K562 (cell line): Measurements from ENCODE around the gene TRMT10B. TPM values are rescaled to one million over a fixed set of nuclear protein-coding genes. Genes with fewer than 3 reads are reported as not detected.

ENCODE experiments used
- GATAD2B ChIP-seq: fragments of 450-650 bp; IDR thresholded peaks from 2 replicates; pipeline ENCODE4 v1.6.1; 2017; ENCODE audit warnings: mild to moderate bottlenecking, borderline replicate concordance
- HNRNPLL ChIP-seq: fragments of 200-400 bp; formaldehyde crosslinking; IDR thresholded peaks from 2 replicates; pipeline ENCODE4 v1.6.1; 2017; ENCODE audit warnings: low read length, low read depth, mild to moderate bottlenecking; ENCODE audit not compliant: poor library complexity, severe bottlenecking
- HOXB6 ChIP-seq: fragments of 250-450 bp; sonication (Bioruptor Pico); IDR thresholded peaks from 2 replicates; pipeline ENCODE4 v1.5.1; 2022; ENCODE audit warnings: mild to moderate bottlenecking, borderline replicate concordance
- KAT7 ChIP-seq: sonication (generic); formaldehyde crosslinking; IDR thresholded peaks from 2 replicates; pipeline ENCODE4 v1.8.0; 2022; ENCODE audit warnings: missing genetic modification reagents, mild to moderate bottlenecking, borderline replicate concordance
- KAT8 ChIP-seq: fragments of 450-650 bp; IDR thresholded peaks from 2 replicates; pipeline ENCODE4 v1.6.1; 2016; ENCODE audit warnings: low read depth, mild to moderate bottlenecking
- NFYB ChIP-seq: IDR thresholded peaks from 2 replicates; pipeline ENCODE4 v1.6.1; 2011; ENCODE audit warnings: mild to moderate bottlenecking, moderate library complexity; ENCODE audit not compliant: insufficient read length; ENCODE audit errors: extremely low read depth
- NR2C1 ChIP-seq, 2 experiments: fragments of 450-650 bp; IDR thresholded peaks; 2 replicates each; pipeline ENCODE4 v1.6.1; 2017; ENCODE audit warnings: mild to moderate bottlenecking in 2 of 2, antibody characterized with exemption in 1 of 2, inconsistent platforms in 1 of 2, missing compliant biosample characterization in 1 of 2, missing genetic modification characterization in 1 of 2
- RBFOX2 ChIP-seq: fragments of 200-400 bp; formaldehyde crosslinking; IDR thresholded peaks from 2 replicates; pipeline ENCODE4 v1.6.1; 2017; ENCODE audit warnings: low read depth, mild to moderate bottlenecking, low read length, moderate library complexity
- SMARCB1 ChIP-seq: IDR thresholded peaks from 2 replicates; pipeline ENCODE4 v1.6.1; 2011; ENCODE audit warnings: improper control_type of control experiment, low read depth; ENCODE audit not compliant: insufficient read length
- SNIP1 ChIP-seq: fragments of 450-650 bp; IDR thresholded peaks from 2 replicates; pipeline ENCODE4 v1.7.1; 2017; ENCODE audit warnings: low read depth, mild to moderate bottlenecking
- TAF15 ChIP-seq: fragments of 200-400 bp; formaldehyde crosslinking; IDR thresholded peaks from 2 replicates; pipeline ENCODE4 v1.6.1; 2017; ENCODE audit warnings: mild to moderate bottlenecking, low read depth, low read length, moderate library complexity
- TRIM28 ChIP-seq: fragments of 450-650 bp; IDR thresholded peaks from 2 replicates; pipeline ENCODE4 v1.6.1; 2017
- XRCC3 ChIP-seq: fragments of 450-650 bp; IDR thresholded peaks from 2 replicates; pipeline ENCODE4 v1.6.1; 2017; ENCODE audit warnings: mild to moderate bottlenecking, moderate library complexity
- ZFP1 ChIP-seq: fragments of 450-650 bp; formaldehyde crosslinking; IDR thresholded peaks from 2 replicates; pipeline ENCODE4 v1.4.0; 2020; ENCODE audit warnings: mild to moderate bottlenecking, mixed read lengths
- ZNF12 ChIP-seq: sonication (generic); formaldehyde crosslinking; IDR thresholded peaks from 2 replicates; pipeline ENCODE4 v1.4.0; 2020; ENCODE audit warnings: mild to moderate bottlenecking, missing genetic modification reagents
- polyA plus RNA-seq, 8 experiments: library from polyadenylated mRNA; depleted of rRNA in 4 of 8; stranded (reverse) in 5 of 8; unstranded in 3 of 8; fragments of >200 nt; fragmentation: Nextera tagmentation in 2 of 8; fragmentation: Illumina TruSeq in 1 of 8; extraction: Ambion mirVana in 2 of 8; extraction: Trizol in 1 of 8; gene quantifications; 2 replicates each; pipeline versions ENCODE4 v1.2.1 to v1.2.3, GENCODE V29; 2011 to 2014; ENCODE audit warnings: inconsistent platforms in 1 of 8, missing spikeins in 1 of 8
- total RNA-seq, 7 experiments: library from RNA; depleted of rRNA in 6 of 7; stranded (reverse); fragments of >200 nt in 6 of 7; fragmentation: Illumina TruSeq in 2 of 7; extraction: Trizol in 2 of 7; gene quantifications; 2 replicates each; pipeline versions ENCODE4 v1.2.1 to v1.2.3, GENCODE V29; 2011 to 2021; ENCODE audit warnings: low replicate concordance in 1 of 7
- TF ChIP-seq, protein P1 (sequence below): fragments of 250-450 bp; sonication (Bioruptor Pico); IDR thresholded peaks from 2 replicates; pipeline ENCODE4 v1.5.0; 2020; ENCODE audit warnings: mild to moderate bottlenecking
- TF ChIP-seq, protein P2 (sequence below), 2 experiments: fragments of 200-800 bp in 1 of 2; sonication (Bioruptor generic) in 1 of 2; sonication (generic) in 1 of 2; formaldehyde crosslinking in 1 of 2; IDR thresholded peaks in 1 of 2; conservative IDR thresholded peaks in 1 of 2; 2 replicates each; pipeline versions ENCODE4 v1.5.0 to v1.6.1; 2016 to 2020; ENCODE audit warnings: missing compliant biosample characterization in 1 of 2, missing genetic modification characterization in 1 of 2, missing genetic modification reagents in 1 of 2
- TF ChIP-seq, protein P3 (sequence below): sonication (generic); formaldehyde crosslinking; IDR thresholded peaks from 2 replicates; pipeline ENCODE4 v1.8.0; 2023; ENCODE audit warnings: mild to moderate bottlenecking, missing genetic modification reagents
- TF ChIP-seq, protein P4 (sequence below): fragments of 450-650 bp; conservative IDR thresholded peaks from 2 replicates; pipeline ENCODE4 v1.6.1; 2016; ENCODE audit warnings: missing genetic modification characterization, low read depth, mild to moderate bottlenecking, missing compliant biosample characterization, moderate library complexity

The TRMT10B gene
- total and polyA plus RNA-seq, 9 of the 15 experiments (the other 6 are each of a cell fraction or from before 2014, with no cell fraction given) = 2.9 to 13.4 (median 7.0) TPM

DNA sequence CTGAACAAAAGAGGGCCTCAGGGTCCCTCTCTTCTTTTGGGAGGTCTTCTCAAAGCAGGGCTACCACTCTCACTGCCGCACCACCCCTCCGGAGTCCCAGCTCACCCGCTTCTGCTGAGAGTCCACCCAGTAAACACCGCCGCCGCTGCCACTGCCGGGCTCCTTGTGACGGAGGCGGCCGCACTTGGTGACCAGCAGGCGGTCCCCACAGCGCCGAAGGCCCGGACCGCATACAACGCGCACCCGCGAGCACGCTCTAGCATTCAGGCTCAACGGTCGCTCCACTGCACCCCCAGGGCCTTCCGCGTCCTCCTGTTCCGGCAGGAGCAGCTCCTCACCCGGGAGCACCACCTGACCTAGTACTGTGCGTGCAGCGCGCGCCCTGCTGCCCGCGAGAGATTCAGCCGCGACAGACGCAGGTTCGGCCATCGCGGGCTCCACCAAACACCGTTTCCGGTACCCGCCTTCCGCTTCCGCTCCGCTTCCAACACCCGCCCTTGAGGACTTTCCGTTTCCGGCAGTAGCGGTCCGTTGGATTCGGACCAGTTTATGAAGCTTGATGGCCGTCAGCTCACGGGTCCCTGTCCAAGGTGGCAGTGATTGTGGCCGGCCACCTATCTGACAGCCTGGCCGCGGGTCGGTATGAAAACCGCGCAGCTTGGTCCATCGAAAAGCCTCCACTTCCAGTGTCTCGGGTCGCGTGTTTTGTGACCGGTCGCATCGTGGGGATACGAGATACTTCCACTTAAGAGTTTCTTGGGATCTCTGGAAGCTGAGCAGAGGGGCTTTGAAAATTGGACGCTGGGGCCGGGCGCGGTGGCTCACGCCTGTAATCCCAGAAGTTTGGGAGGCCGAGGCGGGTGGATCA, 31.2 kb downstream of the TRMT10B start, which contains the start of gene EXOSC3 (continued):
- TF ChIP-seq, protein P1, sequence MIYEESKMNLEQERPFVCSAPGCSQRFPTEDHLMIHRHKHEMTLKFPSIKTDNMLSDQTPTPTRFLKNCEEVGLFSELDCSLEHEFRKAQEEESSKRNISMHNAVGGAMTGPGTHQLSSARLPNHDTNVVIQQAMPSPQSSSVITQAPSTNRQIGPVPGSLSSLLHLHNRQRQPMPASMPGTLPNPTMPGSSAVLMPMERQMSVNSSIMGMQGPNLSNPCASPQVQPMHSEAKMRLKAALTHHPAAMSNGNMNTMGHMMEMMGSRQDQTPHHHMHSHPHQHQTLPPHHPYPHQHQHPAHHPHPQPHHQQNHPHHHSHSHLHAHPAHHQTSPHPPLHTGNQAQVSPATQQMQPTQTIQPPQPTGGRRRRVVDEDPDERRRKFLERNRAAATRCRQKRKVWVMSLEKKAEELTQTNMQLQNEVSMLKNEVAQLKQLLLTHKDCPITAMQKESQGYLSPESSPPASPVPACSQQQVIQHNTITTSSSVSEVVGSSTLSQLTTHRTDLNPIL (CRISPR knock-in tag) = no peak
- no peak for TF ChIP-seq HOXB6
- no peak for TF ChIP-seq SMARCB1
- TF ChIP-seq, protein P2, sequence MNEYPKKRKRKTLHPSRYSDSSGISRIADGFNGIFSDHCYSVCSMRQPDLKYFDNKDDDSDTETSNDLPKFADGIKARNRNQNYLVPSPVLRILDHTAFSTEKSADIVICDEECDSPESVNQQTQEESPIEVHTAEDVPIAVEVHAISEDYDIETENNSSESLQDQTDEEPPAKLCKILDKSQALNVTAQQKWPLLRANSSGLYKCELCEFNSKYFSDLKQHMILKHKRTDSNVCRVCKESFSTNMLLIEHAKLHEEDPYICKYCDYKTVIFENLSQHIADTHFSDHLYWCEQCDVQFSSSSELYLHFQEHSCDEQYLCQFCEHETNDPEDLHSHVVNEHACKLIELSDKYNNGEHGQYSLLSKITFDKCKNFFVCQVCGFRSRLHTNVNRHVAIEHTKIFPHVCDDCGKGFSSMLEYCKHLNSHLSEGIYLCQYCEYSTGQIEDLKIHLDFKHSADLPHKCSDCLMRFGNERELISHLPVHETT (CRISPR knock-in tag; conservative IDR thresholded peaks at IDR 0.05 in 1 of 2, IDR thresholded peaks at IDR 0.05 in 1 of 2) = peak in 1 of 2 experiments; percentile 83; a peak in 2 of 4 replicates
- TF ChIP-seq, protein P3, sequence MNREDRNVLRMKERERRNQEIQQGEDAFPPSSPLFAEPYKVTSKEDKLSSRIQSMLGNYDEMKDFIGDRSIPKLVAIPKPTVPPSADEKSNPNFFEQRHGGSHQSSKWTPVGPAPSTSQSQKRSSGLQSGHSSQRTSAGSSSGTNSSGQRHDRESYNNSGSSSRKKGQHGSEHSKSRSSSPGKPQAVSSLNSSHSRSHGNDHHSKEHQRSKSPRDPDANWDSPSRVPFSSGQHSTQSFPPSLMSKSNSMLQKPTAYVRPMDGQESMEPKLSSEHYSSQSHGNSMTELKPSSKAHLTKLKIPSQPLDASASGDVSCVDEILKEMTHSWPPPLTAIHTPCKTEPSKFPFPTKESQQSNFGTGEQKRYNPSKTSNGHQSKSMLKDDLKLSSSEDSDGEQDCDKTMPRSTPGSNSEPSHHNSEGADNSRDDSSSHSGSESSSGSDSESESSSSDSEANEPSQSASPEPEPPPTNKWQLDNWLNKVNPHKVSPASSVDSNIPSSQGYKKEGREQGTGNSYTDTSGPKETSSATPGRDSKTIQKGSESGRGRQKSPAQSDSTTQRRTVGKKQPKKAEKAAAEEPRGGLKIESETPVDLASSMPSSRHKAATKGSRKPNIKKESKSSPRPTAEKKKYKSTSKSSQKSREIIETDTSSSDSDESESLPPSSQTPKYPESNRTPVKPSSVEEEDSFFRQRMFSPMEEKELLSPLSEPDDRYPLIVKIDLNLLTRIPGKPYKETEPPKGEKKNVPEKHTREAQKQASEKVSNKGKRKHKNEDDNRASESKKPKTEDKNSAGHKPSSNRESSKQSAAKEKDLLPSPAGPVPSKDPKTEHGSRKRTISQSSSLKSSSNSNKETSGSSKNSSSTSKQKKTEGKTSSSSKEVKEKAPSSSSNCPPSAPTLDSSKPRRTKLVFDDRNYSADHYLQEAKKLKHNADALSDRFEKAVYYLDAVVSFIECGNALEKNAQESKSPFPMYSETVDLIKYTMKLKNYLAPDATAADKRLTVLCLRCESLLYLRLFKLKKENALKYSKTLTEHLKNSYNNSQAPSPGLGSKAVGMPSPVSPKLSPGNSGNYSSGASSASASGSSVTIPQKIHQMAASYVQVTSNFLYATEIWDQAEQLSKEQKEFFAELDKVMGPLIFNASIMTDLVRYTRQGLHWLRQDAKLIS = peak; percentile 79; the same call in 1 of the 2 replicates
- peak; percentile 86 for TF ChIP-seq ZNF12 (CRISPR knock-in tag)
- TF ChIP-seq TRIM28 = no peak
- TF ChIP-seq GATAD2B = no peak
- peak; percentile 68 for TF ChIP-seq HNRNPLL
- TF ChIP-seq KAT7 = peak; percentile 85; the same call in 1 of the 2 replicates
- TF ChIP-seq SNIP1 = no peak
- no peak for TF ChIP-seq NFYB
- TF ChIP-seq XRCC3 = no peak
- no peak for TF ChIP-seq KAT8
- no peak for TF ChIP-seq TAF15
- peak; percentile 99 for TF ChIP-seq RBFOX2
- peak; percentile 41; the same call in 1 of the 2 replicates for TF ChIP-seq NR2C1 (IDR thresholded peaks at IDR 0.05)
- peak; percentile 63 for TF ChIP-seq NR2C1 (tag; IDR thresholded peaks at IDR 0.05)
- no peak for TF ChIP-seq ZFP1 (CRISPR knock-in tag)
- TF ChIP-seq, protein P4, sequence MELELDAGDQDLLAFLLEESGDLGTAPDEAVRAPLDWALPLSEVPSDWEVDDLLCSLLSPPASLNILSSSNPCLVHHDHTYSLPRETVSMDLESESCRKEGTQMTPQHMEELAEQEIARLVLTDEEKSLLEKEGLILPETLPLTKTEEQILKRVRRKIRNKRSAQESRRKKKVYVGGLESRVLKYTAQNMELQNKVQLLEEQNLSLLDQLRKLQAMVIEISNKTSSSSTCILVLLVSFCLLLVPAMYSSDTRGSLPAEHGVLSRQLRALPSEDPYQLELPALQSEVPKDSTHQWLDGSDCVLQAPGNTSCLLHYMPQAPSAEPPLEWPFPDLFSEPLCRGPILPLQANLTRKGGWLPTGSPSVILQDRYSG (tag) = 0 out of 2 replicates have a peak, but pooled peaks have one; percentile 34
